Raji (cell line): ENCODE results near the gene LMNB1.

Experiments used
- POLR2A ChIP-seq: IDR thresholded peaks from 2 replicates; pipeline ENCODE4 v1.6.1; 2011; ENCODE audit warnings: low read depth, low read length, control low read depth; ENCODE audit not compliant: insufficient read depth

The LMNB1 gene

GRCh38 chr5:126871441-126871840 is 94.5 kb downstream of the LMNB1 start:
- no peak for TF ChIP-seq POLR2A

GRCh38 chr5:126872561-126873354 is 95.8 kb downstream of the LMNB1 start:
- no peak for TF ChIP-seq POLR2A

DNA sequence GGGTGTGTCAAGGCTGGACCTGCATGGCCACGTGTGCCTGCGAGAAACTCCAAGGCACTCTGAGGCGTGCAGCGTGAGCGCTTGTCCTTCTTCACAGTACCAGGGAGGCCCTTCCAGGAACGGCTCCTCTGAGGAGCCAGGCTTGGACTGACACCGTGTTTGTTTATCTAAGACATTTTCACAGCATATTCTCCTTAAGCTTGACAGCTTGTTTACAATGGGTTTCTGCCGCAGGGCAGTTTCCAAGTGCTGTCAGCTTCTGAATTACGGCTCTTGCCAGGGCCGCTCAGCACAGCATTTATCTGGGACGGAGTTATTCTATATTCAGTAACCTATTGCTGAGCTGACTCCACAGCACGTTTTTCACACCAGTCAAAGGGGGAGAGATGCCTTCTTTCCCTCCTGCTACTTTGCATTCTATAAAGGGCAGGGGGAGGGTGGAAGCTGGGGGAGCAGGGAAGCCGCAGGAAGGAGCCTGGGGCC is 98.4 kb downstream of the LMNB1 start:
- TF ChIP-seq POLR2A: no peak

DNA sequence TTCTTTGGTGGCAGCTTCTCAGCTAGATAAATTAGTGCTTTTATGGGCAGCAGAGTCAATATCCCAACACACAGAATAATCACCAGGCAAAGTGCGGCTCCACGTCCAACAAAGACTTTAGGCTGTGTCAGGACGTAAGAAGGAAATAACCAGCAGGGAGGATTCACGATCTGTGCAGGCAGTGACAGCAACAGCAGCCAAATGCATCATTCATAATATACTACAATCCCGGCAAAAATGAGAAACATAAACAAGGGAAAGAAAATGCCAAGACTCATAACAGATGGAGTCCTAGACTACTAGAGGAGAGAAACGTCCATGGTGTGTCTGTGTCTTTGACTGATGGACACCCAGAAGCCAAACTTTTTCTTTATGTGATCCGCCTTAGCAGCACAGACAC is 100.7 kb downstream of the LMNB1 start:
- TF ChIP-seq POLR2A: no peak

- no peak for TF ChIP-seq POLR2A
Observed at GRCh38 chr5:126878085-126878484, 101.1 kb downstream of the LMNB1 start.

GRCh38 chr5:126878634-126879033 is 101.7 kb downstream of the LMNB1 start:
- TF ChIP-seq POLR2A: no peak

GRCh38 chr5:126881821-126882600 is 105.1 kb downstream of the LMNB1 start:
- TF ChIP-seq POLR2A: no peak

GRCh38 chr5:126883564-126884245 is 106.8 kb downstream of the LMNB1 start:
- TF ChIP-seq POLR2A: no peak

- TF ChIP-seq POLR2A: no peak
Observed at GRCh38 chr5:126884269-126884819, 107.4 kb downstream of the LMNB1 start.
